Activated B cell treated with CpG ODN at 0.5 μM for 24 hours (primary cell): ENCODE measurements around the gene LPAR6. TPM values are rescaled to one million over a fixed set of nuclear protein-coding genes. Genes with fewer than 3 reads are reported as not detected.

Experiments
- ATAC-seq: fragments of 200-7000 bp; cut with Tn5 transposase; one replicate; pipeline ENCODE4 v1.10.0; 2021; ENCODE audit warnings: low read depth, mild to moderate bottlenecking, moderate library complexity
- CTCF ChIA-PET: fragments of 350-600 bp; sonication (Branson Sonifier 250); formaldehyde crosslinking; loops from one replicate; lab custom pipeline; 2021; ENCODE audit warnings: antibody characterized with exemption; lab: Charles Lee
- POLR2A ChIA-PET: fragments of 350-600 bp; sonication (Branson Sonifier 250); formaldehyde crosslinking; loops from one replicate; lab custom pipeline; 2021; ENCODE audit warnings: antibody characterized with exemption; lab: Charles Lee
- DNase-seq: peaks from one replicate; pipeline ENCODE4 v3.0.0; 2022
- H3K27ac Mint-ChIP-seq: one replicate; pipeline ENCODE4 v1.8.0; 2020; ENCODE audit warnings: mixed read lengths
- H3K27me3 Mint-ChIP-seq: one replicate; pipeline ENCODE4 v1.8.0; 2021; ENCODE audit warnings: mixed read lengths
- H3K36me3 Mint-ChIP-seq: one replicate; pipeline ENCODE4 v1.8.0; 2021; ENCODE audit warnings: low read depth, mixed read lengths
- H3K4me1 Mint-ChIP-seq: one replicate; pipeline ENCODE4 v1.8.0; 2021; ENCODE audit warnings: mixed read lengths
- H3K4me3 Mint-ChIP-seq: one replicate; pipeline ENCODE4 v1.8.0; 2020; ENCODE audit warnings: mild to moderate bottlenecking, mixed read lengths
- H3K9me3 Mint-ChIP-seq: one replicate; pipeline ENCODE4 v1.8.0; 2020; ENCODE audit warnings: mixed read lengths
- intact Hi-C: fragments of 100-400 bp; cut with micrococcal nuclease; formaldehyde crosslinking; loops from one replicate; pipeline ENCODE4 v1.15.1; 2024
- total RNA-seq: library from RNA; stranded (reverse); gene quantifications from 2 replicates; pipeline ENCODE4 v1.2.3, GENCODE V29; 2022
- TF ChIP-seq, protein P1 (sequence below): fragments of 200-600 bp; IDR thresholded peaks from one replicate; pipeline ENCODE4 v1.8.0; 2022; ENCODE audit warnings: antibody characterized with exemption, mild to moderate bottlenecking

Gene LPAR6
- total RNA-seq, 1 donor from 2014 or later = not detected

DNA sequence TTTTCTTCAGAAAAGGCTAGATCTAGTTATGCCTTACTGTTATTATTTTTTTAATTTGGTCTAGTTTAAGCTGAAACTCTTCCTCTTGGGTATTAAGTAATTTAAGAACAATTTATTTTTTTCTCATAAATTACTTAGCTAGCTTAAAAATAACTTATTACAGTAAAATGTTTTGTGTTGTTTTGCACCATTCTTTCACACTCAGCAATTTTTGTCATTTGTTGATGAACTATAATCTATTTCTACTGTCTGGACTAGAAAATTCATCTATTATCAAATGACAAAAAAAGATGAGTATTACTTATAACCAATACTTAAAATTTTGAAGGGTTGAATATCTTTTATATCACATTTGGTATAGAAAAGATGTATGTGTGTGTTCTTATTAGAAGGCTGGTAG is 1.6 kb upstream of the LPAR6 start:
- H3K27me3 Mint-ChIP-seq = no peaks in the 10 kb centered on the region
- DNase-seq (no peak), ATAC-seq (no peak)
- H3K9me3 Mint-ChIP-seq = no peaks in the 10 kb centered on the region
- CTCF ChIA-PET = no interaction called here
- no peak overlapping the region for H3K27ac Mint-ChIP-seq
- peaks cover 61% of the 10 kb centered on the region for H3K36me3 Mint-ChIP-seq
- POLR2A ChIA-PET = interaction anchor here (0.7 kb wide), 2 partner anchors 21 to 122 kb away, joined by 3 to 6 read pairs; no protein-coding TSS in a partner anchor
- intact Hi-C loops = no loop called here
- TF ChIP-seq, protein P1, sequence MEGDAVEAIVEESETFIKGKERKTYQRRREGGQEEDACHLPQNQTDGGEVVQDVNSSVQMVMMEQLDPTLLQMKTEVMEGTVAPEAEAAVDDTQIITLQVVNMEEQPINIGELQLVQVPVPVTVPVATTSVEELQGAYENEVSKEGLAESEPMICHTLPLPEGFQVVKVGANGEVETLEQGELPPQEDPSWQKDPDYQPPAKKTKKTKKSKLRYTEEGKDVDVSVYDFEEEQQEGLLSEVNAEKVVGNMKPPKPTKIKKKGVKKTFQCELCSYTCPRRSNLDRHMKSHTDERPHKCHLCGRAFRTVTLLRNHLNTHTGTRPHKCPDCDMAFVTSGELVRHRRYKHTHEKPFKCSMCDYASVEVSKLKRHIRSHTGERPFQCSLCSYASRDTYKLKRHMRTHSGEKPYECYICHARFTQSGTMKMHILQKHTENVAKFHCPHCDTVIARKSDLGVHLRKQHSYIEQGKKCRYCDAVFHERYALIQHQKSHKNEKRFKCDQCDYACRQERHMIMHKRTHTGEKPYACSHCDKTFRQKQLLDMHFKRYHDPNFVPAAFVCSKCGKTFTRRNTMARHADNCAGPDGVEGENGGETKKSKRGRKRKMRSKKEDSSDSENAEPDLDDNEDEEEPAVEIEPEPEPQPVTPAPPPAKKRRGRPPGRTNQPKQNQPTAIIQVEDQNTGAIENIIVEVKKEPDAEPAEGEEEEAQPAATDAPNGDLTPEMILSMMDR = no peak
- peaks cover 16% of the 10 kb centered on the region for H3K4me1 Mint-ChIP-seq
- no peak overlapping the region for H3K4me3 Mint-ChIP-seq

- Mint-ChIP-seq H3K4me1 (peaks cover 16% of the 10 kb centered on the region), H3K9me3 (no peaks in the 10 kb centered on the region), H3K27ac (no peak overlapping the region), H3K27me3 (no peaks in the 10 kb centered on the region), H3K4me3 (peak overlapping the region; percentile 39), H3K36me3 (peaks cover 55% of the 10 kb centered on the region)
- POLR2A ChIA-PET = no interaction called here
- ATAC-seq (no peak), DNase-seq (no peak)
- CTCF ChIA-PET = no interaction called here
- intact Hi-C loops = no loop called here
- TF ChIP-seq, protein P1 = no peak
Measured at GRCh38 chr13:48411841-48412531, 927 bp downstream of the LPAR6 start.

DNA sequence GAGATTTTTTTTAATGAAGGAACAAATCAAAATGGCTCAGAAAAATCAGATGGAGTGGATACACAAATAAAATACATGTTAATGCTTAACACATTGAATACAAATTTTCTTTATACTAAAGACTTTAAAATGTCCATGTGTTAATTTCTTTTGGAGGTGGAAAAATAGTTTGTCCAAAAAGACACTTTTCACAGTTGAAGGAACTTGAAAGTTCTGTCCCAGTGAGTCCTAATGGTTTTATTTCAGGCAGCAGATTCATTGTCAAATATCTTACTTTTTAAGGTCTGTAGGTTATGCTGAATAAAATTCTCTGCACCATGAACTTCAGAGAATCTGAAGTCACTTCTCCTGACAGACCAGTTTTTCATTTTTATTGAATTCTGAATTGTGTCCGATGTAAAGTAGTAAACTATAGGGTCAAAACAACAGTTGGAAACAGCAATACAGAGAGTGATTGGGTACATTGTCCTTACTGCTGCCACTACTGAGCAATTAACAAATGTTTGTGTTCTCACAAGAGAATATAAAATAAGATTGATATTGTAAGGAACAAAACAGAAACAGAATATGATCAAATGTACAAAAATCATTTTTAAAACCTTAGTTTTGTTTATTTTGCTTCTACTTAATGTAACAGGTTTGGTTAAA is 1.6 kb downstream of the LPAR6 start:
- CTCF ChIA-PET = no interaction called here
- intact Hi-C loops = no loop called here
- POLR2A ChIA-PET = no interaction called here
- no peak for DNase-seq
- Mint-ChIP-seq H3K4me3 (no peak overlapping the region), H3K4me1 (peaks cover 16% of the 10 kb centered on the region), H3K27me3 (no peaks in the 10 kb centered on the region), H3K27ac (no peak overlapping the region), H3K9me3 (no peaks in the 10 kb centered on the region), H3K36me3 (peaks cover 55% of the 10 kb centered on the region)
- TF ChIP-seq, protein P1 = no peak
- ATAC-seq = no peak

DNA sequence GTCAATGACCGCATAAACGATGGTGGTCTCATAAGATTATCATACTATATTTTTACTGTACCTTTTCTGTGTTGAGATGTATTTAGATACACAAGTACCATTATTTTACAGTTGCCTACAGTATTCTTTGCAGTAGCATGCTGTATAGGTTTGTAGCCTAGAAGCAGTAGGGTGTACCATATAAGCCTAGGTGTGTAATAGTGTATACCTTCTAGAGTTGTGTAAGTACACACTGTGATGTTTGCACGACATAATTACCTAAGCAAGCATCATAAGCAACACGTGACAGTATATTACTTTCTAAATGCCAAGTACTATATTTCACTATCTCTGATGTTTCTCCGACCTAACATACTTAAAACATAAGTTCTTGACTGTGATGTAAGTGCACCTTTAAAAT is 2.7 kb downstream of the LPAR6 start:
- H3K27me3 Mint-ChIP-seq = no peaks in the 10 kb centered on the region
- DNase-seq (no peak), ATAC-seq (no peak)
- intact Hi-C loops = no loop called here
- TF ChIP-seq, protein P1 = no peak
- H3K4me1 Mint-ChIP-seq = peaks cover 16% of the 10 kb centered on the region
- ChIA-PET POLR2A (no interaction called here), CTCF (no interaction called here)
- no peaks in the 10 kb centered on the region for H3K9me3 Mint-ChIP-seq
- peaks cover 56% of the 10 kb centered on the region for H3K36me3 Mint-ChIP-seq
- H3K27ac Mint-ChIP-seq = no peak overlapping the region
- H3K4me3 Mint-ChIP-seq = no peak overlapping the region

DNA sequence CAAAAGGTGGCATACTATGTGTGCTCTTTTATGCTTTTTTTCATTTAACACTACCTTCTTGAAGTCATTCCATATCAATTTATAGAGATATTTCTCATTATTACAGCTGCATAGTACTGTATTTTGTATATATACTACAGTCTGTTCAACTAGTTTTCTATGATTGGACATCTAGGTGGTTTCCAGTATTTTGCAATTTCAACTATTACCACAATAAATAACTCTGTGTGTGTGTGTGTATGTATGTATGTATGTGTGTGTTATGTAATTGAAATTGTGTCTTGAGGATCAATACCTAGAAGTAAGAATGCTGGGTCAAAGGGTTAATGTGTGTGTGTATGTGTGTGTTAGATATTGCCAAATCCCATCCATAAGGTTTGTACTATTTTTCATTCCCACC is 7.0 kb downstream of the LPAR6 start:
- no peak for DNase-seq
- TF ChIP-seq, protein P1 = no peak
- intact Hi-C loops = no loop called here
- no peak for ATAC-seq
- Mint-ChIP-seq H3K4me3 (no peak overlapping the region), H3K9me3 (no peaks in the 10 kb centered on the region), H3K36me3 (peaks cover 57% of the 10 kb centered on the region), H3K27me3 (no peaks in the 10 kb centered on the region), H3K27ac (no peak overlapping the region), H3K4me1 (peaks cover 6% of the 10 kb centered on the region)
- ChIA-PET CTCF (no interaction called here), POLR2A (no interaction called here)
